Posterior cingulate gyrus (tissue), 11 donors: ENCODE measurements around the gene MED27.
A peak's percentile ranks its signal among the peaks of the same experiment; 100 is the strongest.
"Not testable (repeated sequence)": the region's sequence is repeated elsewhere in the genome, so short reads cannot be mapped to it uniquely, and the experiment has no call there.

Source experiments
- DNase-seq, 10 donors: peaks; one replicate each; pipeline versions ENCODE4 v3.0.0 to v3.0.0-alpha.2; 2020 to 2021; ENCODE audit warnings: mixed read lengths in 3 of 10
- intact Hi-C: fragments of 100-400 bp; cut with DNase I; formaldehyde crosslinking; loops from one replicate; pipeline ENCODE4 v1.15.1; 2023

Gene MED27

GRCh38 chr9:131946180-131946579 lies 133.5 kb downstream of the MED27 start:
- no peak for DNase-seq
- intact Hi-C loops, result no loop called here

- DNase-seq, result peak in 4 of 10 donors; percentile 34 to 88 (median 54)
- intact Hi-C loops, result no loop called here
Observed at GRCh38 chr9:131943351-131943841, 136.3 kb downstream of the MED27 start.

- intact Hi-C loops, result no loop called here
- DNase-seq, result no peak
Observed at GRCh38 chr9:131942146-131942720, 137.4 kb downstream of the MED27 start.

- intact Hi-C loops, result no loop called here
- no peak for DNase-seq
Observed at GRCh38 chr9:131937451-131937850, 142.2 kb downstream of the MED27 start.

- DNase-seq, result no peak
- intact Hi-C loops, result no loop called here
Observed at GRCh38 chr9:131936929-131937328, 142.7 kb downstream of the MED27 start.

- no peak for DNase-seq
- intact Hi-C loops, result no loop called here
Observed at GRCh38 chr9:131934673-131935072, 145.0 kb downstream of the MED27 start.

- intact Hi-C loops, result no loop called here
- DNase-seq, result no peak
Observed at GRCh38 chr9:131927091-131927490, 152.6 kb downstream of the MED27 start.

GRCh38 chr9:131926360-131926922 lies 153.2 kb downstream of the MED27 start:
- intact Hi-C loops, result no loop called here
- DNase-seq, result no peak

- intact Hi-C loops, result no loop called here
- no peak for DNase-seq
Observed at GRCh38 chr9:131925677-131926177, 153.9 kb downstream of the MED27 start.

- no peak for DNase-seq
Observed at GRCh38 chr9:131923766-131924165, 155.9 kb downstream of the MED27 start.

GRCh38 chr9:131923132-131923671 lies 156.5 kb downstream of the MED27 start:
- no peak for DNase-seq
- intact Hi-C loops, result no loop called here

More at GRCh38 chr9:131923766-131924165, 155.9 kb downstream of the MED27 start:
- intact Hi-C loops, result no loop called here

GRCh38 chr9:131921635-131922034 lies 158.0 kb downstream of the MED27 start:
- DNase-seq, intact Hi-C loops: not testable (repeated sequence)

GRCh38 chr9:131919216-131919615 lies 160.5 kb downstream of the MED27 start:
- DNase-seq, result no peak
- intact Hi-C loops, result no loop called here

- intact Hi-C loops, result no loop called here
- DNase-seq, result no peak
Observed at GRCh38 chr9:131918481-131918880, 161.2 kb downstream of the MED27 start.

GRCh38 chr9:131917009-131917408 lies 162.7 kb downstream of the MED27 start:
- intact Hi-C loops, result no loop called here
- no peak for DNase-seq

- intact Hi-C loops, result no loop called here
Observed at GRCh38 chr9:131915181-131915580, 164.5 kb downstream of the MED27 start.

GRCh38 chr9:131912671-131913070 lies 167.0 kb downstream of the MED27 start:
- DNase-seq, result no peak
- intact Hi-C loops, result no loop called here

More at GRCh38 chr9:131915181-131915580, 164.5 kb downstream of the MED27 start:
- DNase-seq, result no peak

GRCh38 chr9:131912069-131912468 lies 167.6 kb downstream of the MED27 start:
- intact Hi-C loops, result no loop called here
- DNase-seq, result no peak

- DNase-seq, result no peak
- intact Hi-C loops, result no loop called here
Observed at GRCh38 chr9:131910572-131910971, 169.1 kb downstream of the MED27 start.

GRCh38 chr9:131905144-131905543 lies 174.5 kb downstream of the MED27 start:
- no peak for DNase-seq
- intact Hi-C loops, result no loop called here

- no peak for DNase-seq
- intact Hi-C loops, result no loop called here
Observed at GRCh38 chr9:131899296-131900228, 180.1 kb downstream of the MED27 start.
